Measurements from ENCODE around the gene MAPKAPK3.

DNA sequence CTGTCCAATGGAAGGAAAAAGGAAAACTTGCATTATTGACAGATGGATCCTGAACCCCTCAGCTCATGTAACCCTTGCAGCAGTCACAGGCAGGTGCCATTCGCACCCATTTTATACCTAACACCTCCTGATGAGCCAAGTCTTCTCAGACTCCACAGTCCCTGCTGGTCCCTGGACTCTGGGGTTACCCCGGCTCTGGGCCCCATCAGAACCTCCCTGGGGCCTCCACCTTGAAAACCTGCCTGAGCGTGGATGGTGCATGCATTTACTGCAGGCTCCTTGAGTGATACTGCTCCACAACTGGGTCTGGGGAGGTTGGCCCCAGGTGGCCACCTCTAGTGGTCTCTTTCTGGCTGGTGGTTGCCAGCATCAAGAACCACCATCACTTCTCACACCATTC lies 41.9 kb downstream of the MAPKAPK3 start:
- TF ChIP-seq, protein P1, sequence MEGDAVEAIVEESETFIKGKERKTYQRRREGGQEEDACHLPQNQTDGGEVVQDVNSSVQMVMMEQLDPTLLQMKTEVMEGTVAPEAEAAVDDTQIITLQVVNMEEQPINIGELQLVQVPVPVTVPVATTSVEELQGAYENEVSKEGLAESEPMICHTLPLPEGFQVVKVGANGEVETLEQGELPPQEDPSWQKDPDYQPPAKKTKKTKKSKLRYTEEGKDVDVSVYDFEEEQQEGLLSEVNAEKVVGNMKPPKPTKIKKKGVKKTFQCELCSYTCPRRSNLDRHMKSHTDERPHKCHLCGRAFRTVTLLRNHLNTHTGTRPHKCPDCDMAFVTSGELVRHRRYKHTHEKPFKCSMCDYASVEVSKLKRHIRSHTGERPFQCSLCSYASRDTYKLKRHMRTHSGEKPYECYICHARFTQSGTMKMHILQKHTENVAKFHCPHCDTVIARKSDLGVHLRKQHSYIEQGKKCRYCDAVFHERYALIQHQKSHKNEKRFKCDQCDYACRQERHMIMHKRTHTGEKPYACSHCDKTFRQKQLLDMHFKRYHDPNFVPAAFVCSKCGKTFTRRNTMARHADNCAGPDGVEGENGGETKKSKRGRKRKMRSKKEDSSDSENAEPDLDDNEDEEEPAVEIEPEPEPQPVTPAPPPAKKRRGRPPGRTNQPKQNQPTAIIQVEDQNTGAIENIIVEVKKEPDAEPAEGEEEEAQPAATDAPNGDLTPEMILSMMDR (IDR thresholded peaks at IDR 0.05; ENCODE audit: poor library complexity, severe bottlenecking): no peak
- TF ChIP-seq, protein P2, sequence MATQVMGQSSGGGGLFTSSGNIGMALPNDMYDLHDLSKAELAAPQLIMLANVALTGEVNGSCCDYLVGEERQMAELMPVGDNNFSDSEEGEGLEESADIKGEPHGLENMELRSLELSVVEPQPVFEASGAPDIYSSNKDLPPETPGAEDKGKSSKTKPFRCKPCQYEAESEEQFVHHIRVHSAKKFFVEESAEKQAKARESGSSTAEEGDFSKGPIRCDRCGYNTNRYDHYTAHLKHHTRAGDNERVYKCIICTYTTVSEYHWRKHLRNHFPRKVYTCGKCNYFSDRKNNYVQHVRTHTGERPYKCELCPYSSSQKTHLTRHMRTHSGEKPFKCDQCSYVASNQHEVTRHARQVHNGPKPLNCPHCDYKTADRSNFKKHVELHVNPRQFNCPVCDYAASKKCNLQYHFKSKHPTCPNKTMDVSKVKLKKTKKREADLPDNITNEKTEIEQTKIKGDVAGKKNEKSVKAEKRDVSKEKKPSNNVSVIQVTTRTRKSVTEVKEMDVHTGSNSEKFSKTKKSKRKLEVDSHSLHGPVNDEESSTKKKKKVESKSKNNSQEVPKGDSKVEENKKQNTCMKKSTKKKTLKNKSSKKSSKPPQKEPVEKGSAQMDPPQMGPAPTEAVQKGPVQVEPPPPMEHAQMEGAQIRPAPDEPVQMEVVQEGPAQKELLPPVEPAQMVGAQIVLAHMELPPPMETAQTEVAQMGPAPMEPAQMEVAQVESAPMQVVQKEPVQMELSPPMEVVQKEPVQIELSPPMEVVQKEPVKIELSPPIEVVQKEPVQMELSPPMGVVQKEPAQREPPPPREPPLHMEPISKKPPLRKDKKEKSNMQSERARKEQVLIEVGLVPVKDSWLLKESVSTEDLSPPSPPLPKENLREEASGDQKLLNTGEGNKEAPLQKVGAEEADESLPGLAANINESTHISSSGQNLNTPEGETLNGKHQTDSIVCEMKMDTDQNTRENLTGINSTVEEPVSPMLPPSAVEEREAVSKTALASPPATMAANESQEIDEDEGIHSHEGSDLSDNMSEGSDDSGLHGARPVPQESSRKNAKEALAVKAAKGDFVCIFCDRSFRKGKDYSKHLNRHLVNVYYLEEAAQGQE (IDR thresholded peaks at IDR 0.05; ENCODE audit: borderline replicate concordance): no peak
- TF ChIP-seq EP300 (conservative IDR thresholded peaks at IDR 0.05; ENCODE audit: poor library complexity, severe bottlenecking): no peak
- no peak for TF ChIP-seq POLR2AphosphoS5 (IDR thresholded peaks at IDR 0.05)
- TF ChIP-seq EZH2 (IDR thresholded peaks at IDR 0.05; ENCODE audit: borderline replicate concordance, insufficient read depth, low read length, poor library complexity, severe bottlenecking): no peak
- TF ChIP-seq MXI1 (conservative IDR thresholded peaks at IDR 0.05; ENCODE audit: poor library complexity, severe bottlenecking): no peak
